ENCODE results near the gene WWOX. TPM values are rescaled to one million over a fixed set of nuclear protein-coding genes. Genes with fewer than 3 reads are reported as not detected.

WWOX gene
- total and polyA plus RNA-seq, 2 of the 8 experiments (the other 6 are each of a cell fraction or from before 2014, with no cell fraction given) = 5.4 to 16.7 TPM

DNA sequence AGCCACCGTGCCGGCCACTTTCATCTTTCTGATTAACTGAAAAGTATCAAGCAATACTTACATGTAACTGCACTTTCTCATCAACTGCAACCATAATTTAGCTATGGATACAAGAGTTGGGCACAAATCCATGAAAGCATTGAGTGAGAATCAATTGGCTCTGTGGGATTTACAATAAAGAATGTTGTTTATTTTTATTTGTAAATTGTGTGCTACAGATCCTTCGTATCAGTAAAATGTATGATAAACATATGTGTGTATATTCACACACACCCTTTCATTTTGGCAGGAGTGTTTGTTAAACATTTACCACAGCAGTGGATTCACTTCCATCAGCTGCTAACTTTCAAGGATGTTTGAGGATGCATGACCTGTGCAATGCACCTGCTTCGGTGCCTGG, 411.0 kb downstream of the WWOX start:
- H2BK12ac ChIP-seq (ENCODE audit: low read depth, low read length) = no peak overlapping the region
- H3K4ac ChIP-seq (replicated peaks; ENCODE audit: insufficient read length, low read depth, low read length) = no peak overlapping the region
- no peak overlapping the region for H2BK20ac ChIP-seq (ENCODE audit: low read length)
- H3K36me3 ChIP-seq (ENCODE audit: control insufficient read depth in 2 of 4, insufficient read depth in 4 of 4, low read length in 3 of 4) = no peaks in the 10 kb centered on the region
- no peaks in the 10 kb centered on the region for H3K79me2 ChIP-seq (ENCODE audit: control insufficient read depth in 1 of 2, insufficient read depth in 2 of 2, low read length in 2 of 2)
- no peaks in the 10 kb centered on the region for H3K9me3 ChIP-seq (ENCODE audit: insufficient read depth in 2 of 2, low read depth in 1 of 2, low read length in 1 of 2)
- H4K8ac ChIP-seq (ENCODE audit: extremely low read depth, insufficient read depth, low read length) = no peak overlapping the region
- H2BK120ac ChIP-seq (replicated peaks; ENCODE audit: low read depth, low read length) = no peak overlapping the region
- no peaks in the 10 kb centered on the region for H3K27me3 ChIP-seq (replicated peaks in 1 of 4; ENCODE audit: control insufficient read depth in 3 of 4, extremely low read depth in 1 of 4, insufficient read depth in 3 of 4, low read length in 3 of 4)
- WGBS, 2 experiments (ENCODE audit: extremely low coverage in 1 of 2, insufficient coverage in 1 of 2, insufficient read length in 1 of 2, insufficient replicate concordance in 2 of 2, low coverage in 1 of 2, low lambda C conversion rate in 2 of 2, missing lambda C conversion rate in 1 of 2) = 93% methylated on average over 4 of the region's 4 CpGs; no CpG with 5 or more reads in 1 of the 2 experiments
- no peak overlapping the region for H3K4me3 ChIP-seq (ENCODE audit: extremely low read depth in 1 of 4, insufficient read depth in 2 of 4, low read depth in 3 of 4, low read length in 4 of 4)
- H3K56ac ChIP-seq (replicated peaks; ENCODE audit: insufficient read length, low read depth, low read length) = no peak overlapping the region
- H2AK5ac ChIP-seq (ENCODE audit: low read depth, low read length) = no peak overlapping the region
- no peak overlapping the region for H2BK15ac ChIP-seq (ENCODE audit: low read length)
- no peak overlapping the region for H2BK5ac ChIP-seq (ENCODE audit: low read depth, low read length)
- H3K18ac ChIP-seq (ENCODE audit: extremely low read depth, low read length) = no peak overlapping the region
- H3K27ac ChIP-seq (ENCODE audit: low read depth, low read length) = no peak overlapping the region
- no peak overlapping the region for H3K4me2 ChIP-seq (ENCODE audit: insufficient read depth in 1 of 2, low read depth in 2 of 2, low read length in 2 of 2)
- H3K23ac ChIP-seq (ENCODE audit: insufficient read length) = no peak overlapping the region
- DNase-seq (ENCODE audit: low read depth in 1 of 2, low spot score in 2 of 2) = no peak
- no peaks in the 10 kb centered on the region for H3K23me2 ChIP-seq (ENCODE audit: low read depth, low read length)
- no peak for TF ChIP-seq EGR1 (IDR thresholded peaks at IDR 0.05; ENCODE audit: borderline replicate concordance, low read depth, low read length)
- H4K5ac ChIP-seq (ENCODE audit: insufficient read length, low read depth, low read length) = no peak overlapping the region
- H3K4me1 ChIP-seq (replicated peaks in 1 of 4; ENCODE audit: control insufficient read depth in 3 of 4, insufficient read depth in 4 of 4, low read length in 3 of 4) = no peaks in the 10 kb centered on the region
- H3K14ac ChIP-seq (ENCODE audit: insufficient read length) = no peak overlapping the region
- no peak overlapping the region for H2AFZ ChIP-seq (ENCODE audit: low read length)
- H3K9ac ChIP-seq (replicated peaks in 1 of 4; ENCODE audit: extremely low read depth in 1 of 4, low read depth in 3 of 4, low read length in 3 of 4) = no peak overlapping the region
- H4K20me1 ChIP-seq (replicated peaks in 1 of 2; ENCODE audit: control insufficient read depth in 1 of 2, insufficient read depth in 2 of 2, low read length in 2 of 2) = no peaks in the 10 kb centered on the region
- CTCF ChIA-PET (ENCODE audit: partially characterized antibody) = no interaction called here
- POLR2A ChIA-PET (ENCODE audit: partially characterized antibody) = no interaction called here
- H4K91ac ChIP-seq (replicated peaks; ENCODE audit: insufficient read length, low read length) = no peak overlapping the region
- no peaks in the 10 kb centered on the region for H3K79me1 ChIP-seq (ENCODE audit: low read depth, low read length)
- no peak for FAIRE-seq

Measured in H1 (cell line).